K562 (cell line): ENCODE results near the gene TXN. TPM values are rescaled to one million over a fixed set of nuclear protein-coding genes. Genes with fewer than 3 reads are reported as not detected.
A peak's percentile ranks its signal among the peaks of the same experiment; 100 is the strongest.

Source experiments
- ARID3B ChIP-seq: fragments of 250-450 bp; sonication (Bioruptor Pico); IDR thresholded peaks from 2 replicates; pipeline ENCODE4 v1.4.0; 2020; ENCODE audit warnings: borderline replicate concordance
- CHD1 ChIP-seq: fragments of 200-600 bp; sonication (generic); IDR thresholded peaks from one replicate; pipeline ENCODE4 v1.6.1; 2012; ENCODE audit warnings: mild to moderate bottlenecking, moderate library complexity, low read length, inconsistent platforms
- E4F1 ChIP-seq: fragments of 250-450 bp; sonication (Bioruptor Pico); IDR thresholded peaks from 2 replicates; pipeline ENCODE4 v1.5.0; 2021; ENCODE audit warnings: mild to moderate bottlenecking, borderline replicate concordance
- MCM7 ChIP-seq, 2 experiments: fragments of 450-650 bp; IDR thresholded peaks; 2 replicates each; pipeline ENCODE4 v1.6.1; 2016 to 2018
- MNT ChIP-seq, 2 experiments: fragments of 450-650 bp; conservative IDR thresholded peaks; 2 replicates each; pipeline ENCODE4 v1.6.1; 2017; ENCODE audit warnings: mild to moderate bottlenecking in 2 of 2, moderate library complexity in 2 of 2
- MTA3 ChIP-seq: fragments of 450-650 bp; formaldehyde crosslinking; IDR thresholded peaks from 2 replicates; pipeline ENCODE4 v1.6.1; 2017; ENCODE audit warnings: mild to moderate bottlenecking, borderline replicate concordance
- NFXL1 ChIP-seq: fragments of 450-650 bp; formaldehyde crosslinking; IDR thresholded peaks from 2 replicates; pipeline ENCODE4 v1.4.0; 2021; ENCODE audit warnings: mild to moderate bottlenecking
- PYGO2 ChIP-seq: fragments of 450-650 bp; IDR thresholded peaks from 2 replicates; pipeline ENCODE4 v1.6.1; 2016; ENCODE audit warnings: mild to moderate bottlenecking, missing genetic modification characterization, moderate library complexity, missing compliant biosample characterization
- RBM22 ChIP-seq: fragments of 200-400 bp; formaldehyde crosslinking; IDR thresholded peaks from 2 replicates; pipeline ENCODE4 v1.6.1; 2018; ENCODE audit warnings: low read length, low read depth; ENCODE audit not compliant: poor library complexity, severe bottlenecking
- SFPQ ChIP-seq: fragments of 200-400 bp; formaldehyde crosslinking; IDR thresholded peaks from 2 replicates; pipeline ENCODE4 v1.6.1; 2017; ENCODE audit warnings: mild to moderate bottlenecking, low read depth, low read length, moderate library complexity
- SIN3A ChIP-seq, 2 experiments: fragments of 150-350 bp in 1 of 2; IDR thresholded peaks; 2 replicates each; pipeline ENCODE4 v1.6.1; 2011 to 2016; ENCODE audit warnings: borderline replicate concordance in 2 of 2, low read depth in 2 of 2, low read length in 2 of 2, mild to moderate bottlenecking in 2 of 2, moderate library complexity in 2 of 2; ENCODE audit not compliant: control insufficient read depth in 1 of 2
- SRSF9 ChIP-seq: fragments of 200-400 bp; formaldehyde crosslinking; IDR thresholded peaks from 2 replicates; pipeline ENCODE4 v1.6.1; 2017; ENCODE audit warnings: low read depth, low read length, borderline replicate concordance
- TAF1 ChIP-seq: IDR thresholded peaks from 2 replicates; pipeline ENCODE4 v1.6.1; 2011; ENCODE audit warnings: mild to moderate bottlenecking, low read length, moderate library complexity; ENCODE audit not compliant: insufficient read depth, control insufficient read depth, severe bottlenecking; ENCODE audit errors: extremely low read depth
- TEAD4 ChIP-seq, 2 experiments: sonication (generic) in 1 of 2; formaldehyde crosslinking in 1 of 2; IDR thresholded peaks; 2 replicates each; pipeline versions ENCODE4 v1.6.1 to v1.8.0; 2012 to 2022; ENCODE audit warnings: borderline replicate concordance in 1 of 2, inconsistent platforms in 1 of 2, low read length in 1 of 2, mild to moderate bottlenecking in 1 of 2, missing genetic modification reagents in 1 of 2
- USF2 ChIP-seq: sonication (generic); formaldehyde crosslinking; IDR thresholded peaks from 2 replicates; pipeline ENCODE4 v1.5.0; 2020; ENCODE audit warnings: missing genetic modification reagents
- polyA plus RNA-seq, 8 experiments: library from polyadenylated mRNA; depleted of rRNA in 4 of 8; stranded (reverse) in 5 of 8; unstranded in 3 of 8; fragments of >200 nt; fragmentation: Nextera tagmentation in 2 of 8; fragmentation: Illumina TruSeq in 1 of 8; extraction: Ambion mirVana in 2 of 8; extraction: Trizol in 1 of 8; gene quantifications; 2 replicates each; pipeline versions ENCODE4 v1.2.1 to v1.2.3, GENCODE V29; 2011 to 2014; ENCODE audit warnings: inconsistent platforms in 1 of 8, missing spikeins in 1 of 8
- total RNA-seq, 7 experiments: library from RNA; depleted of rRNA in 6 of 7; stranded (reverse); fragments of >200 nt in 6 of 7; fragmentation: Illumina TruSeq in 2 of 7; extraction: Trizol in 2 of 7; gene quantifications; 2 replicates each; pipeline versions ENCODE4 v1.2.1 to v1.2.3, GENCODE V29; 2011 to 2021; ENCODE audit warnings: low replicate concordance in 1 of 7

Gene TXN
- total and polyA plus RNA-seq, 9 of the 15 experiments (the other 6 are each of a cell fraction or from before 2014, with no cell fraction given), result 272 to 1,596 (median 514) TPM

- no peak for TF ChIP-seq SFPQ
- no peak for TF ChIP-seq ARID3B (CRISPR knock-in tag)
- peak in 1 of 2 experiments; percentile 92; a peak in 2 of 4 replicates for TF ChIP-seq SIN3A (IDR thresholded peaks at IDR 0.05; ENCODE audit: borderline replicate concordance in 2 of 2, control insufficient read depth in 1 of 2, low read depth in 2 of 2, low read length in 2 of 2)
- peak; percentile 73 for TF ChIP-seq RBM22
- TF ChIP-seq MNT (conservative IDR thresholded peaks at IDR 0.05), result peak; percentile 79 to 80
- TF ChIP-seq SRSF9, result no peak
- peak; percentile 27; the same call in 1 of the 2 replicates for TF ChIP-seq USF2
- no peak for TF ChIP-seq PYGO2 (tag)
- no peak for TF ChIP-seq E4F1 (CRISPR knock-in tag)
- peak; percentile 91 for TF ChIP-seq CHD1
- TF ChIP-seq TEAD4 (IDR thresholded peaks at IDR 0.05; ENCODE audit: low read length), result 0 out of 2 replicates have a peak, but pooled peaks have one; percentile 9
- no peak for TF ChIP-seq TEAD4 (CRISPR knock-in tag; IDR thresholded peaks at IDR 0.05; ENCODE audit: borderline replicate concordance)
- peak; percentile 28 for TF ChIP-seq TAF1
- TF ChIP-seq MTA3, result peak; percentile 30; the same call in 1 of the 2 replicates
- TF ChIP-seq NFXL1, result no peak
- TF ChIP-seq MCM7 (IDR thresholded peaks at IDR 0.05), result no peak
Measured at GRCh38 chr9:110255463-110256379, 586 bp downstream of the TXN start (continued).
